Motor neuron (in vitro differentiated cells): Measurements from ENCODE around the gene BST2. TPM values are rescaled to one million over a fixed set of nuclear protein-coding genes. Genes with fewer than 3 reads are reported as not detected.
"Not testable (repeated sequence)": the region's sequence is repeated elsewhere in the genome, so short reads cannot be mapped to it uniquely, and the experiment has no call there.

Experiments used
- ATAC-seq, 8 experiments: fragments of 200-7000 bp; cut with Tn5 transposase; replicated peaks in 6 of 8; 2 replicates each; pipeline ENCODE4 v1.8.0; 2021; ENCODE audit warnings: mild to moderate bottlenecking in 8 of 8, moderate library complexity in 8 of 8
- H3K27ac ChIP-seq, 2 donors: fragments of 250-450 bp; sonication (Bioruptor Pico); 2 replicates each; pipeline ENCODE4 v1.9.0; 2021; ENCODE audit warnings: antibody characterized with exemption in 2 of 2, mild to moderate bottlenecking in 2 of 2, moderate library complexity in 1 of 2
- H3K4me1 ChIP-seq, 2 donors: fragments of 250-450 bp; sonication (Bioruptor Pico); replicated peaks in 1 of 2; 2 replicates each; pipeline ENCODE4 v1.6.1; 2021; ENCODE audit warnings: antibody characterized with exemption in 2 of 2, mild to moderate bottlenecking in 2 of 2, moderate library complexity in 1 of 2
- H3K4me3 ChIP-seq, 5 donors: fragments of 250-450 bp; sonication (Bioruptor Pico); 2 replicates each; pipeline ENCODE4 v1.9.0; 2021; ENCODE audit warnings: antibody characterized with exemption in 5 of 5, mild to moderate bottlenecking in 5 of 5, moderate library complexity in 4 of 5
- WGBS, 10 experiments: fragments of 450-650 bp; shearing (Covaris generic); methylation state at CpG; one replicate each; pipeline ENCODE4 v1.0.0; 2022; 5-methylcytosine and 5-hydroxymethylcytosine counted together
- in situ Hi-C, 9 experiments: fragments of 400-800 bp; cut with MboI; loops; one replicate each; pipeline ENCODE4 v1.15.0; 2021; ENCODE audit warnings: low sequenced_read_pairs in 9 of 9, low pct_unique_long_range_greater_than_20kb in 2 of 9; ENCODE audit not compliant: unreplicated experiment in 9 of 9
- total RNA-seq, 8 experiments: library from RNA; unstranded; fragments of 300-600 nt; gene quantifications; 2 replicates each; pipeline versions ENCODE4 v1.2.3 to v1.2.4, GENCODE V29; 2022

The BST2 gene
- total RNA-seq, 8 experiments from 2014 or later, result 6.8 to 217 (median 31.0) TPM

DNA sequence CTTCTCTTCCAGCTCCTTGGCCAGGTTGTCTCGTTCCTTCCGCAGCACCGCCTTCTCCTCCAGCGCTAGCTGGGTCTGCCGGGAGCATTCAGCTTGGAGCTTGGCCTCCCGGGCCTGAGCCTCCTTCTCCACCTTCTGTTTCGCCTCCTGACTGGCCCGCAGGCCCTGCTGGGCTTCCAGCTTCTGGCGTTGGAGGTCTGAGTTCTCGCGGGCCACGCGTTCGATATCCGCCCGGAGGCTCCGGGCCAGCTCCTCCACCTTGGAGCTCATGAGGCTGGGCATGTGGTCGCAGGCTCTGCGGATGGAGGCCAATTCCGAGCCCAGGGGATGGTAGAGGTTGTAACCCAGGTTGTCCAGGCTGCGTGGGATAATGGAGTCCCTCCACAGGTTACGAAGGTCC lies 40.1 kb downstream of the BST2 start:
- 47 to 100% (median 83%) methylated on average over 1 to 12 of the region's 22 CpGs; no CpG with 5 or more reads in 2 of the 10 experiments for WGBS, 10 experiments
- H3K4me3 ChIP-seq, result no peak overlapping the region
- ATAC-seq, result no peak
- no peak overlapping the region for H3K27ac ChIP-seq
- H3K4me1 ChIP-seq, result no peaks in the 10 kb centered on the region
- in situ Hi-C loops, result no loop called here

DNA sequence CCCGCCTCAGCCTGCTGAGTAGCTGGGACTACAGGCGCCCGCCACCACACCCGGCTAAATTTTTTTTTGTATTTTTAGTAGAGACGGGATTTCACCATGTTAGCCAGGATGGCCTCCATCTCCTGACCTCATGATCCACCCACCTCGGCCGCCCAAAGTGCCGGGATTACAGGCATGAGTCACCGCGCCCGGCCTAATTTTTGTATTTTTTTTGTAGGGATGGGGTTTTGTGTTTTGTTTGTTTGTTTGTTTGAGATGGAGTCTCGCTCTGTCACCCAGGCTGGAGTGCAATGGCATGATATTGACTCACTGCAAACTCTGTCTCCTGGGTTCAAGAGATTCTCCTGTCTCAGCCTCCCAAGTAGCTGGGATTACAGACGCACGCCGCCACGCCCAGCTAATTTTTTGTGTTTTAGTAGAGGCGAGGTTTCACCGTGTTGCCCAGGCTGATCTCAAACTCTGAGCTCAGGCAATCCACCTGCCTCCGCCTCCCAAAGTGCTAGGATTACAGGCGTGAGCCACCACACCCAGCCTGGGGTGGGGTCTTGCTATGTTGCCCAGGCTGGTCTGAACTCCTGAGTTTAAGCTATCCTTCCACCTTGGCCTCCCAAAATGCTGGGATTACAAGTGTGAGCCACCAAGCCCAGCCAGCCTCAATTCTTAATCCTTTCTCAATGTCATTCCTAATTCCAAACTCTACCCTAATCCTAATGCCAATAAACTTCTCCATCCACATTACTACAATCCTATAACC lies 41.4 kb downstream of the BST2 start:
- H3K4me1 ChIP-seq, H3K4me3 ChIP-seq, ATAC-seq, H3K27ac ChIP-seq, in situ Hi-C loops: not testable (repeated sequence)
- WGBS, 10 experiments, result 69 to 100% (median 84%) methylated on average over 4 to 13 of the region's 20 CpGs; no CpG with 5 or more reads in 4 of the 10 experiments

DNA sequence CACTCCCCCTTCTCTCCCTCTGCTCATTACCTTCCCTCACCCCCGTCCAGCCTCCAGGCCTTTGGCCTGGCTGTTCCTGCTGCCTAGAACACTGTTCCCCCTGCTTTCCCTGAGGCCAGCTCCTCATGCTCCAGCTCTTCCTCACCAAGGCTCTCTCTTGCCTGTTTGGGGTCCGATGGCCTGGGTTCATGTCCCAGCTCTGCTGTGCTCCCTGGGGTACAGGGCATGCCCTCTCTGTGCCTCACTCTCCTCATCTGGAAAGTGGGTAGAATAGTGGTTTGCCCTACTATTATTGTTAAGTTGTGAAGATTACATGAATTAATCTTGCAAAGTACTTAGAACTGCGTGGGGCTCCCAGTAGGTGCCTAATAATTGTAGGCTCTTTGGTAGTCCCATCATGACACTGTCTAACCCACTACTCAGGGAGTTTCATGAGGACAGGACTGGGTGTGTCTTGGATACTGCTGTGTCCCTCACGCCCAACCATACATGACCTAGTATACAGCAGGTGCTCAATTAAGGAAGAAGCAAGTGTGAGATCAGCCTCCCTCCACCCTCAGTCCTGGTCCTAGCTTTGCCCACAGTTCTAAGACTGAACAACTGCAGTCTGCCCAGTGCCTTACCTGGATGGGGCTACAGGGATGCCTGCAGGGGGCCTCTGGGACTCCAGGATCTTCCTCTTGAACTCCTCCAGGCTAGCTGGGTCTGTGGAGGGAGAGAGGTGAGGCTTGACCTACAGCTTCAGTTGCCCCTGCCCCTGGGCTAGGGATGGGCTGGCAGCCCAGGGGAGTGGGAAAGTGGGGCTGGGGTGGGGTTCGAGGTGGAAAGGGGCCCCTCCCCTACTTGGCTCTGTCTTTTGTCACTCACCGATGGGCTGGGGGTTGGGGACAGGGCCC lies 45.3 kb downstream of the BST2 start:
- no peak overlapping the region for H3K4me3 ChIP-seq
- WGBS, 10 experiments, result 17 to 100% (median 50%) methylated on average over 1 to 3 of the region's 6 CpGs; no CpG with 5 or more reads in 3 of the 10 experiments
- in situ Hi-C loops, result no loop called here
- H3K4me1 ChIP-seq, result no peaks in the 10 kb centered on the region
- no peak for ATAC-seq
- H3K27ac ChIP-seq, result no peak overlapping the region

DNA sequence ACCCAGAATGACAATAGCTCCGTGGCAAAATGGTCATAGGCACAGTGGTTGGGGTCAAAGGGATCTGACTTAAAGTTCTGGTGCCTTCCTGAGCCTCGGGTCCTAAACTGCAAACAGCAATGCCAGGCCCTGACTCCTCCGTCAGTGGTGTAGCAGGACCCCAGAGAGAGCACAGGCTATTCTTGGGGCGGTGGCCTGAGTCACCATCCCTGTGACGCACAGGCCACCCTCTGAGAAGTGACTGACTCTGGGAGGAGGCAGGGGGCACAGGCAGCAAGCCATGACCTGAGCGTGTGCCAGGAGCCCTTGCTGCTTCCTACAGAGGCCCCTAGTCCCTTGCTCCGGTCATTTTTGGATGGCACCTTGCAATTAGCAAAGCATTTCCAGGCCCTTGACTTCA lies 47.0 kb downstream of the BST2 start:
- ATAC-seq, result peak in 2 of 8 experiments; percentile 28 to 68
- WGBS, 10 experiments, result 0 to 97% (median 61%) methylated on average over 1 to 6 of the region's 7 CpGs; no CpG with 5 or more reads in 4 of the 10 experiments
- H3K4me3 ChIP-seq, result no peak overlapping the region
- in situ Hi-C loops, result no loop called here
- no peak overlapping the region for H3K27ac ChIP-seq
- H3K4me1 ChIP-seq, result no peaks in the 10 kb centered on the region

DNA sequence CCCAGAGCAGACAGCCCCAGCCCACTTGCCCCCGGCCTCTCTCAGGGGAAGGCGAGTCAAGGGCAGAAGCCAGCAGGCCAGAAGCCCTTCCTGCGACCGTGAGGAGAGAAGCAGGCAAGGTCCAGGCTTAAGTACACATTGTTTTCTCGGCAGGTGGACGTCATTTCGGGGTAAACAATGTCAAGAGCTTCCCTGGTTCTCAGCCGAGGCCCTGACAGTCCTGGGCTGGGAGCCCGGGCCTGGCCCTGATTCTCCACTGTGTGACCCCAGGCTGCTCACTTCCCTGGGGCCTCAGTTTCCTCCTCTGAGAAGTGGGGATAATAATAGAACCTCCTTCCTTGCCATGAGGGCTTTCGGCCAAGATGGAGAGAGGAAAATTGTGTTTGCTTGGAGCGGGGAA lies 47.7 kb downstream of the BST2 start:
- ATAC-seq, result no peak
- Histone ChIP-seq H3K4me1 (no peaks in the 10 kb centered on the region), H3K4me3 (no peak overlapping the region), H3K27ac (no peak overlapping the region)
- in situ Hi-C loops, result no loop called here
- WGBS, 10 experiments, result 10 to 100% (median 68%) methylated on average over 1 to 3 of the region's 11 CpGs; no CpG with 5 or more reads in 6 of the 10 experiments

DNA sequence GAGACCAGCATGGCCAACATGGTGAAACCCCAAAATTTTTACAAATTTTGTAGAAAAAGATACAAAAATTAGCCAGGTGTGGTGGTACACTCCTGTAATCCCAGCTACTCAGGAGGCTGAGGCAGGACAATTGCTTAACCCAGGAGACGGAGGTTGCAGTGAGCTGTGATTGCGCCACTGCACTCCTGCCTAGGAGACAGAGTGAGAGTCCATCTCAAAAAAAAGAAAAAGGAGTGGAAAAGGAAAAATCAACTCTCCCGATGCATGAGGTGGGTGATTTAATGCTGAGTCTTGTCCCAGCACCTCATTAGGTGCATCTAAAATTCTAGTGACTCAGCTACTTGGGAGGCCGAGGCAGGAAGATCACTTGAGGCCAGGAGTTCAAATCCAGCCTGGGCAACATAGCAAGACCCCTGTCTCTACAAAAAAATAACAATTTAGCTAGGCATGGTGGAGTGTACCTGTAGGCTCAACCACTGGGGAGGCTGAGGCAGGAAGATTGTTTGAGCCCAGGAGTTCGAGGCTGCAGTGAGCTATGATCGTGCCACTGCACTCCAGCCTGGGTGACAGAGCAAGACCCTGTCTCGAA lies 48.3 kb downstream of the BST2 start:
- in situ Hi-C loops, result no loop called here
- WGBS, 10 experiments, result 20 to 100% (median 75%) methylated on average over 1 to 4 of the region's 7 CpGs; no CpG with 5 or more reads in 3 of the 10 experiments
- Histone ChIP-seq H3K27ac (no peak overlapping the region), H3K4me1 (no peaks in the 10 kb centered on the region), H3K4me3 (no peak overlapping the region)
- ATAC-seq, result no peak

DNA sequence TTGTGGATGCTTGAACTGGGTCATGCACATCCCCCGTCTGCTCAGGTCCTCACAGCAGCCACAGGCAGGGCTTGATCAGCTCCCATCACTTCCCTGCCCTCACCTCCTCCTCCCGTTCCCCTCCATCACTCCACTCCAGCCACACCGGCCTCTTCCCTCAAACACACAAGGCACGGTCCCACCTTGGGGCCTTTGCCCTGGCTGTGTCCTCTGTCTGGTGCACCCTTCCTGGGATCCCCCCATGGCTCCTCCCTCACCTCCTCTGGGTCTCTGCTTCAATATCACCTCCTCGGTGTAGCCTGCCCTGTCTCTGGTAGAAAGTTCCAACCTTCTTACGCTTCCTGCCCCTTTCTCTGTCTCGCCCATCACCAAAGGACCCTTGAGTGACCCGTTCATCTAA lies 52.0 kb downstream of the BST2 start:
- WGBS, 10 experiments, result 43 to 92% (median 83%) methylated on average over 1 to 7 of the region's 8 CpGs; no CpG with 5 or more reads in 5 of the 10 experiments
- Histone ChIP-seq H3K4me3 (no peak overlapping the region), H3K27ac (no peak overlapping the region), H3K4me1 (peaks cover 3 to 4% of the 10 kb centered on the region in 2 donors)
- in situ Hi-C loops, result no loop called here
- no peak for ATAC-seq

Other genes starting within 250 kb of the BST2 start
- gene USE1, start 190.3 kb downstream of the BST2 start, total RNA-seq, result 10 to 100 TPM; 14.7 to 31.0 (median 22.9) TPM
- 10 to 100 TPM in 3 of 8 experiments, 1 to 10 TPM in 5; 5.4 to 19.2 (median 9.5) TPM for gene OCEL1, start 179.4 kb downstream of the BST2 start, total RNA-seq
- gene NR2F6, start 159.7 kb downstream of the BST2 start, total RNA-seq, result 10 to 100 TPM; 16.7 to 27.0 (median 19.5) TPM
- under 1 TPM in 7 of 8 experiments, not detected in 1; 0.07 to 0.59 (median 0.27) TPM for gene USHBP1, start 140.9 kb downstream of the BST2 start, total RNA-seq
- gene BABAM1, start 138.2 kb downstream of the BST2 start, total RNA-seq, result 10 to 100 TPM; 50.6 to 91.4 (median 64.5) TPM
- 1 to 10 TPM in 6 of 8 experiments, under 1 TPM in 2; 0.46 to 2.9 (median 1.4) TPM for gene ANKLE1, start 123.7 kb downstream of the BST2 start, total RNA-seq
- gene ABHD8, start 102.2 kb downstream of the BST2 start, total RNA-seq, result 10 to 100 TPM in 3 of 8 experiments, 1 to 10 TPM in 5; 6.2 to 16.2 (median 8.2) TPM
- gene MRPL34, start 99.8 kb downstream of the BST2 start, total RNA-seq, result 10 to 100 TPM; 31.8 to 72.9 (median 50.1) TPM
- gene DDA1, start 96.1 kb downstream of the BST2 start, total RNA-seq, result 10 to 100 TPM; 39.4 to 85.9 (median 67.4) TPM
- gene ANO8, start 70.8 kb downstream of the BST2 start, total RNA-seq, result 10 to 100 TPM in 5 of 8 experiments, 1 to 10 TPM in 3; 1.3 to 18.0 (median 10.8) TPM
- 10 to 100 TPM in 7 of 8 experiments, 1 to 10 TPM in 1; 9.0 to 31.3 (median 17.0) TPM for gene GTPBP3, start 68.1 kb downstream of the BST2 start, total RNA-seq
- 1 to 10 TPM in 1 of 8 experiments, under 1 TPM in 6, not detected in 1; 0.05 to 2.5 (median 0.27) TPM for gene PLVAP, start 28.3 kb downstream of the BST2 start, total RNA-seq
- gene CCDC194, start 11.4 kb downstream of the BST2 start, total RNA-seq, result 1 to 10 TPM in 1 of 8 experiments, under 1 TPM in 3, not detected in 4; 0.22 to 1.1 (median 0.39) TPM
- gene MVB12A, start 14.4 kb upstream of the BST2 start, total RNA-seq, result 10 to 100 TPM; 23.2 to 52.3 (median 37.9) TPM
- gene TMEM221, start 43.0 kb upstream of the BST2 start, total RNA-seq, result 1 to 10 TPM in 1 of 8 experiments, under 1 TPM in 6, not detected in 1; 0.23 to 1.7 (median 0.29) TPM
- not detected for gene NXNL1, start 55.3 kb upstream of the BST2 start, total RNA-seq
- 10 to 100 TPM in 5 of 8 experiments, 1 to 10 TPM in 3; 6.5 to 30.5 (median 10.5) TPM for gene SLC27A1, start 64.9 kb upstream of the BST2 start, total RNA-seq
- 10 to 100 TPM; 42.0 to 83.7 (median 60.5) TPM for gene PGLS, start 106.0 kb upstream of the BST2 start, total RNA-seq
- gene COLGALT1, start 150.0 kb upstream of the BST2 start, total RNA-seq, result 100 to 1,000 TPM in 1 of 8 experiments, 10 to 100 TPM in 7; 19.7 to 101 (median 31.0) TPM